H1 (cell line): ENCODE results near the gene RAPGEF6. TPM values are rescaled to one million over a fixed set of nuclear protein-coding genes. Genes with fewer than 3 reads are reported as not detected.

Experiments
- CTCF ChIA-PET: fragments of 300-600 bp; sonication (Branson Sonifier 250); formaldehyde crosslinking; loops from one replicate; lab custom pipeline; 2021; ENCODE audit not compliant: partially characterized antibody; lab: Charles Lee
- POLR2A ChIA-PET: fragments of 300-600 bp; sonication (Branson Sonifier 250); formaldehyde crosslinking; loops from one replicate; lab custom pipeline; 2021; ENCODE audit warnings: inconsistent platforms; ENCODE audit not compliant: partially characterized antibody; lab: Charles Lee
- DNase-seq, 2 experiments: peaks; one replicate each; pipeline versions ENCODE4 v3.0.0 to v3.0.0-alpha.2; 2010 to 2022; ENCODE audit warnings: low spot score in 2 of 2, low read depth in 1 of 2, mixed read lengths in 1 of 2
- FAIRE-seq: peaks from 2 replicates; lab custom pipeline; 2011; peaks lifted over from hg19 to GRCh38; lab: Jason Lieb, UNC
- H2AFZ ChIP-seq: 2 replicates; pipeline ENCODE4 v1.8.1; 2012; ENCODE audit warnings: low read length, inconsistent platforms
- H2AK5ac ChIP-seq: 2 replicates; pipeline ENCODE4 v1.6.1; 2013; ENCODE audit warnings: low read depth, low read length
- H2BK120ac ChIP-seq: replicated peaks from 2 replicates; pipeline ENCODE3; 2013; ENCODE audit warnings: low read depth, low read length, inconsistent platforms
- H2BK12ac ChIP-seq: 2 replicates; pipeline ENCODE4 v1.6.1; 2013; ENCODE audit warnings: low read depth, low read length
- H2BK15ac ChIP-seq: 2 replicates; pipeline ENCODE4 v1.6.1; 2013; ENCODE audit warnings: low read length
- H2BK20ac ChIP-seq: 2 replicates; pipeline ENCODE4 v1.6.1; 2013; ENCODE audit warnings: low read length
- H2BK5ac ChIP-seq: 2 replicates; pipeline ENCODE4 v1.6.1; 2013; ENCODE audit warnings: low read depth, low read length
- H3K14ac ChIP-seq: 2 replicates; pipeline ENCODE4 v1.6.1; 2013; ENCODE audit warnings: inconsistent platforms; ENCODE audit not compliant: insufficient read length
- H3K18ac ChIP-seq: 2 replicates; pipeline ENCODE4 v1.6.1; 2013; ENCODE audit warnings: low read length; ENCODE audit errors: extremely low read depth
- H3K23ac ChIP-seq: 2 replicates; pipeline ENCODE4 v1.6.1; 2013; ENCODE audit warnings: inconsistent platforms; ENCODE audit not compliant: insufficient read length
- H3K23me2 ChIP-seq: 2 replicates; pipeline ENCODE4 v1.6.1; 2013; ENCODE audit warnings: low read depth, low read length
- H3K27ac ChIP-seq: 2 replicates; pipeline ENCODE4 v1.6.1; 2011; ENCODE audit warnings: low read depth, low read length, inconsistent platforms
- H3K27me3 ChIP-seq, 4 experiments: replicated peaks in 1 of 4; 1 replicate in 1 of 4; 2 replicates in 3 of 4; pipeline versions ENCODE4 v1.6.1 to v1.8.1; 2011 to 2013; ENCODE audit warnings: low read length in 3 of 4, mild to moderate bottlenecking in 3 of 4, inconsistent platforms in 2 of 4, mixed read lengths in 2 of 4, moderate library complexity in 1 of 4; ENCODE audit not compliant: control insufficient read depth in 3 of 4, insufficient read depth in 3 of 4; ENCODE audit errors: extremely low read depth in 1 of 4
- H3K36me3 ChIP-seq, 4 experiments: 2 replicates each; pipeline versions ENCODE4 v1.6.1 to v1.8.1; 2011 to 2013; ENCODE audit warnings: mild to moderate bottlenecking in 4 of 4, low read length in 3 of 4, moderate library complexity in 2 of 4, control low read depth in 1 of 4, inconsistent platforms in 1 of 4; ENCODE audit not compliant: insufficient read depth in 4 of 4, control insufficient read depth in 2 of 4
- H3K4ac ChIP-seq: replicated peaks from 2 replicates; pipeline ENCODE3; 2013; ENCODE audit warnings: low read length, low read depth, mixed read lengths, inconsistent platforms; ENCODE audit not compliant: insufficient read length
- H3K4me1 ChIP-seq, 4 experiments: replicated peaks in 1 of 4; 1 replicate in 1 of 4; 2 replicates in 3 of 4; pipeline versions ENCODE4 v1.6.1 to v1.8.1; 2011 to 2013; ENCODE audit warnings: low read length in 3 of 4, inconsistent platforms in 2 of 4, mixed read lengths in 1 of 4; ENCODE audit not compliant: insufficient read depth in 4 of 4, control insufficient read depth in 3 of 4
- H3K4me2 ChIP-seq, 2 experiments: 2 replicates each; pipeline versions ENCODE4 v1.6.1 to v1.8.1; 2011 to 2013; ENCODE audit warnings: low read depth in 2 of 2, low read length in 2 of 2, control low read depth in 1 of 2, inconsistent platforms in 1 of 2, mild to moderate bottlenecking in 1 of 2; ENCODE audit not compliant: insufficient read depth in 1 of 2
- H3K4me3 ChIP-seq, 4 experiments: fragments of 200-600, 300-600 bp in 1 of 4; sonication (generic), shearing (Covaris generic), sonication (Bioruptor Twin) in 1 of 4; 2 replicates each; pipeline versions ENCODE4 v1.5.1 to v1.8.1; 2011 to 2016; ENCODE audit warnings: low read length in 4 of 4, low read depth in 3 of 4, control low read depth in 2 of 4, inconsistent platforms in 2 of 4, mild to moderate bottlenecking in 2 of 4, mixed read lengths in 1 of 4, moderate library complexity in 1 of 4; ENCODE audit not compliant: insufficient read depth in 2 of 4; ENCODE audit errors: extremely low read depth in 1 of 4
- H3K56ac ChIP-seq: replicated peaks from 2 replicates; pipeline ENCODE3; 2013; ENCODE audit warnings: low read depth, mild to moderate bottlenecking, mixed read lengths, low read length, inconsistent platforms; ENCODE audit not compliant: insufficient read length
- H3K79me1 ChIP-seq: 2 replicates; pipeline ENCODE4 v1.6.1; 2013; ENCODE audit warnings: low read depth, low read length, control low read depth
- H3K79me2 ChIP-seq, 2 experiments: 2 replicates each; pipeline versions ENCODE4 v1.6.1 to v1.8.1; 2012 to 2013; ENCODE audit warnings: low read length in 2 of 2, mild to moderate bottlenecking in 2 of 2, inconsistent platforms in 1 of 2; ENCODE audit not compliant: insufficient read depth in 2 of 2, control insufficient read depth in 1 of 2
- H3K9ac ChIP-seq, 4 experiments: replicated peaks in 1 of 4; 1 replicate in 1 of 4; 2 replicates in 3 of 4; pipeline versions ENCODE4 v1.6.1 to v1.8.1; 2011 to 2013; ENCODE audit warnings: low read depth in 3 of 4, low read length in 3 of 4, control low read depth in 2 of 4, mild to moderate bottlenecking in 2 of 4, moderate library complexity in 2 of 4, inconsistent platforms in 1 of 4; ENCODE audit errors: extremely low read depth in 1 of 4
- H3K9me3 ChIP-seq, 2 experiments: 2 replicates each; pipeline versions ENCODE4 v1.6.1 to v1.8.1; 2012 to 2013; ENCODE audit warnings: mild to moderate bottlenecking in 2 of 2, moderate library complexity in 2 of 2, control low read depth in 1 of 2, inconsistent platforms in 1 of 2, low read depth in 1 of 2, low read length in 1 of 2, mixed read lengths in 1 of 2; ENCODE audit not compliant: insufficient read depth in 2 of 2
- H4K20me1 ChIP-seq, 2 experiments: replicated peaks in 1 of 2; 2 replicates each; pipeline versions ENCODE3 to v1.8.1; 2011 to 2013; ENCODE audit warnings: inconsistent platforms in 2 of 2, low read length in 2 of 2, mild to moderate bottlenecking in 1 of 2; ENCODE audit not compliant: insufficient read depth in 2 of 2, control insufficient read depth in 1 of 2
- H4K5ac ChIP-seq: 2 replicates; pipeline ENCODE4 v1.6.1; 2013; ENCODE audit warnings: low read length, low read depth, mixed read lengths, inconsistent platforms; ENCODE audit not compliant: insufficient read length
- H4K8ac ChIP-seq: 2 replicates; pipeline ENCODE4 v1.8.0; 2013; ENCODE audit warnings: mild to moderate bottlenecking, moderate library complexity, low read length, inconsistent platforms; ENCODE audit not compliant: insufficient read depth; ENCODE audit errors: extremely low read depth
- H4K91ac ChIP-seq: replicated peaks from 2 replicates; pipeline ENCODE3; 2013; ENCODE audit warnings: low read length, mixed read lengths, inconsistent platforms; ENCODE audit not compliant: insufficient read length
- BCL11A ChIP-seq, 2 experiments: IDR thresholded peaks; one replicate each; pipeline ENCODE4 v1.6.1; 2011; ENCODE audit warnings: low read depth in 2 of 2, low read length in 2 of 2, mild to moderate bottlenecking in 2 of 2
- CREB1 ChIP-seq: IDR thresholded peaks from 2 replicates; pipeline ENCODE4 v1.6.1; 2012; ENCODE audit warnings: inconsistent platforms
- HDAC6 ChIP-seq: IDR thresholded peaks from one replicate; pipeline ENCODE4 v1.7.1; 2012; ENCODE audit warnings: low read depth, mild to moderate bottlenecking, inconsistent platforms, low read length, moderate library complexity
- JUN ChIP-seq: IDR thresholded peaks from 2 replicates; pipeline ENCODE4 v1.6.1; 2011; ENCODE audit warnings: low read depth, mild to moderate bottlenecking, improper control_type of control experiment, low read length
- JUND ChIP-seq: IDR thresholded peaks from 2 replicates; pipeline ENCODE4 v1.6.1; 2011; ENCODE audit warnings: mild to moderate bottlenecking, improper control_type of control experiment, low read length
- MAFK ChIP-seq: IDR thresholded peaks from 2 replicates; pipeline ENCODE4 v1.6.1; 2012; ENCODE audit warnings: low read depth, mild to moderate bottlenecking, improper control_type of control experiment, low read length
- MAX ChIP-seq: IDR thresholded peaks from 2 replicates; pipeline ENCODE4 v1.6.1; 2012; ENCODE audit warnings: inconsistent platforms
- POLR2AphosphoS5 ChIP-seq: IDR thresholded peaks from 2 replicates; pipeline ENCODE4 v1.6.1; 2011; ENCODE audit warnings: low read depth, low read length
- SAP30 ChIP-seq: fragments of 300-600 bp; sonication (generic); IDR thresholded peaks from 2 replicates; pipeline ENCODE4 v1.7.1; 2012; ENCODE audit warnings: low read length, moderate library complexity, mild to moderate bottlenecking, inconsistent platforms; ENCODE audit not compliant: insufficient read depth, insufficient replicate concordance
- SP1 ChIP-seq: IDR thresholded peaks from 2 replicates; pipeline ENCODE4 v1.6.1; 2011; ENCODE audit warnings: low read depth, low read length
- WGBS, 2 experiments: shearing (Covaris generic) in 1 of 2; methylation state at CpG; one replicate each; pipeline versions ENCODE4 v1.1.6 to v1.1.7; 2013 to 2015; ENCODE audit warnings: low lambda C conversion rate in 2 of 2, mixed read lengths in 2 of 2, inconsistent platforms in 1 of 2, low coverage in 1 of 2, missing lambda C conversion rate in 1 of 2; ENCODE audit not compliant: insufficient replicate concordance in 2 of 2, insufficient coverage in 1 of 2, insufficient read length in 1 of 2; ENCODE audit errors: extremely low coverage in 1 of 2, missing lambda C conversion rate in 1 of 2; 5-methylcytosine and 5-hydroxymethylcytosine counted together
- polyA plus RNA-seq, 7 experiments: library from polyadenylated mRNA; depleted of rRNA in 3 of 7; stranded (reverse) in 5 of 7; unstranded in 2 of 7; fragments of >200 nt in 5 of 7; fragments of 200-250 nt in 2 of 7; gene quantifications; 1 replicate in 5 of 7; 2 replicates in 1 of 7; 4 replicates in 1 of 7; pipeline versions ENCODE4 v1.2.1 to v1.2.3, GENCODE V29; 2011 to 2013; ENCODE audit warnings: missing spikeins in 2 of 7, mixed read lengths in 2 of 7
- total RNA-seq: library from RNA; stranded (reverse); fragmentation: NEBNext Ultra II Directional; extraction: Animal tissue kit (Norgen Biotek cat#: 25700); gene quantifications from 2 replicates; pipeline ENCODE4 v1.2.1, GENCODE V29; 2021

RAPGEF6 gene
- total and polyA plus RNA-seq, 2 of the 8 experiments (the other 6 are each of a cell fraction or from before 2014, with no cell fraction given), result 4.8 to 20.0 TPM

DNA sequence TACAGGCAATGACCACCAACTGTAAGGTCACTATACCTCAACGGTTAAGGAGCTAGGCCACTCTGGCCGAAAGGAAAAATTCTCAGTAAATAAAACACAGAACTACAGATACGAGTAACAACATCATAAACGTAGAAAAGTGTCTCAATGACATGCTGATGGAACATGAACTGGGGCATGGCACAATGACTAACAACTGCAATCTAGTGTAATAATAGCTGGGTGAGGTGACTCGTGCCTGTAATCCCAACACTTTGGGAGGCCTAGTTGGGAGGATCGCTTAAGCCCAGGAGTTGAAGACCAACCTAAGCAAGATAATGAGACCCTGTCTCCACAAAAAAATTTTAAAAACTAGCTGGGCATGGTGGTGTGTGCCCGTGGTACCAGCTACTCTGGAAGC lies 9.8 kb upstream of the RAPGEF6 start:
- H2AK5ac ChIP-seq, result no peak overlapping the region
- CTCF ChIA-PET, result no interaction called here
- H2BK15ac ChIP-seq, result no peak overlapping the region
- H3K79me2 ChIP-seq, result no peaks in the 10 kb centered on the region
- H3K23me2 ChIP-seq, result no peaks in the 10 kb centered on the region
- H2BK12ac ChIP-seq, result no peak overlapping the region
- H3K36me3 ChIP-seq, result peaks cover 0 to 5% (median 0%) of the 10 kb centered on the region in 4 experiments; a peak in 2 of 8 replicates
- POLR2A ChIA-PET, result interaction anchor here (1.8 kb wide), 1 partner anchor 9 kb away, joined by 6 read pairs; no protein-coding TSS in a partner anchor
- H3K56ac ChIP-seq, result no peak overlapping the region
- H2BK120ac ChIP-seq, result no peak overlapping the region
- no peak for FAIRE-seq
- H2AFZ ChIP-seq, result no peak overlapping the region
- no peak overlapping the region for H3K9ac ChIP-seq
- 93% methylated on average over 7 of the region's 7 CpGs; no CpG with 5 or more reads in 1 of the 2 experiments for WGBS, 2 experiments
- no peak overlapping the region for H3K4me2 ChIP-seq
- no peaks in the 10 kb centered on the region for H3K9me3 ChIP-seq
- H3K18ac ChIP-seq, result no peak overlapping the region
- H4K8ac ChIP-seq, result no peak overlapping the region
- H2BK20ac ChIP-seq, result no peak overlapping the region
- H3K4me3 ChIP-seq, result no peak overlapping the region
- no peaks in the 10 kb centered on the region for H3K27me3 ChIP-seq
- no peaks in the 10 kb centered on the region for H3K4me1 ChIP-seq
- H4K5ac ChIP-seq, result no peak overlapping the region
- H3K14ac ChIP-seq, result no peak overlapping the region
- H2BK5ac ChIP-seq, result no peak overlapping the region
- no peaks in the 10 kb centered on the region for H4K20me1 ChIP-seq
- H3K4ac ChIP-seq, result no peak overlapping the region
- DNase-seq, result no peak
- no peaks in the 10 kb centered on the region for H3K79me1 ChIP-seq
- no peak overlapping the region for H3K23ac ChIP-seq
- H3K27ac ChIP-seq, result no peak overlapping the region
- no peak for TF ChIP-seq HDAC6
- TF ChIP-seq SP1, result no peak
- no peak for TF ChIP-seq JUND
- TF ChIP-seq CREB1, result no peak
- no peak for TF ChIP-seq BCL11A (IDR thresholded peaks at IDR 0.05; ENCODE audit: low read depth in 2 of 2, low read length in 2 of 2)
- no peak for TF ChIP-seq MAFK
- no peak for TF ChIP-seq JUN
- no peak for TF ChIP-seq MAX
- no peak for TF ChIP-seq SAP30
- TF ChIP-seq POLR2AphosphoS5, result no peak
- H4K91ac ChIP-seq, result no peak overlapping the region
